Gastrocnemius medialis (tissue), 4 donors: ENCODE results near the gene MAP7. TPM values are rescaled to one million over a fixed set of nuclear protein-coding genes. Genes with fewer than 3 reads are reported as not detected.
"Not testable (repeated sequence)": the region's sequence is repeated elsewhere in the genome, so short reads cannot be mapped to it uniquely, and the experiment has no call there.

Experiments used
- ATAC-seq, 2 donors: fragments of 150-250 bp; one replicate each; pipeline ENCODE4 v1.9.1; 2016
- DNase-seq, 2 donors: peaks; one replicate each; pipeline ENCODE4 v3.0.0-alpha.2; 2019
- H3K27ac ChIP-seq, 4 donors: fragments of 200-600 bp; sonication (generic); 1 replicate in 1 of 4; 2 replicates in 3 of 4; pipeline ENCODE4 v1.5.1; 2016 to 2018; ENCODE audit warnings: mild to moderate bottlenecking in 2 of 4, moderate library complexity in 1 of 4
- H3K27me3 ChIP-seq, 3 donors: fragments of 200-600 bp; sonication (generic) in 2 of 3; 1 replicate in 1 of 3; 2 replicates in 2 of 3; pipeline versions ENCODE4 v1.5.1 to v1.6.0; 2016 to 2019; ENCODE audit warnings: mild to moderate bottlenecking in 1 of 3, moderate library complexity in 1 of 3
- H3K36me3 ChIP-seq, 2 donors: fragments of 200-600 bp; sonication (generic) in 1 of 2; one replicate each; pipeline ENCODE4 v1.5.1; 2017 to 2018
- H3K4me1 ChIP-seq, 2 donors: fragments of 200-600 bp; sonication (generic) in 1 of 2; one replicate each; pipeline ENCODE4 v1.5.1; 2016 to 2017; ENCODE audit warnings: mild to moderate bottlenecking in 2 of 2
- H3K4me3 ChIP-seq, 4 donors: fragments of 200-600 bp; sonication (generic) in 3 of 4; 1 replicate in 1 of 4; 2 replicates in 3 of 4; pipeline ENCODE4 v1.5.1; 2016 to 2019; ENCODE audit warnings: mild to moderate bottlenecking in 2 of 4
- H3K9me3 ChIP-seq, 3 donors: fragments of 200-600 bp; sonication (generic) in 2 of 3; 1 replicate in 1 of 3; 2 replicates in 2 of 3; pipeline ENCODE4 v1.5.1; 2016 to 2019
- POLR2A ChIP-seq, 2 donors: fragments of 450-650 bp; IDR thresholded peaks; one replicate each; pipeline ENCODE4 v1.6.1; 2017; ENCODE audit warnings: antibody characterized with exemption in 2 of 2, mild to moderate bottlenecking in 2 of 2, moderate library complexity in 2 of 2
- in situ Hi-C, 4 donors: fragments of 200-750 bp; cut with MboI; loops; one replicate each; pipeline versions ENCODE4 v1.15.0 to v1.8.0; 2017; ENCODE audit warnings: low sequenced_read_pairs in 4 of 4
- intact Hi-C: fragments of 100-400 bp; cut with DNase I; formaldehyde crosslinking; loops from one replicate; pipeline ENCODE4 v1.15.1; 2023; ENCODE audit warnings: low total_unique reads
- total RNA-seq, 4 donors: library from RNA; depleted of rRNA; stranded (reverse); fragments of >200 nt; gene quantifications; one replicate each; pipeline versions ENCODE4 v1.1.0 to v1.2.3, GENCODE V29; 2016
- TF ChIP-seq, protein P1 (sequence below), 5 experiments: fragments of 450-650 bp in 3 of 5; fragments of 200-600 bp in 2 of 5; sonication (generic) in 2 of 5; IDR thresholded peaks in 4 of 5; conservative IDR thresholded peaks in 1 of 5; 1 replicate in 4 of 5; 2 replicates in 1 of 5; pipeline ENCODE4 v1.5.1; 2016 to 2019; ENCODE audit warnings: antibody characterized with exemption in 5 of 5, mild to moderate bottlenecking in 3 of 5, moderate library complexity in 3 of 5

MAP7 gene
- total RNA-seq, 4 donors from 2014 or later: 0.22 to 0.56 (median 0.39) TPM

- intact Hi-C loops: no loop called here
- no peak for ATAC-seq
- H3K36me3 ChIP-seq: no peaks in the 10 kb centered on the region
- in situ Hi-C loops: no loop called here
- no peak overlapping the region for H3K27ac ChIP-seq
- no peak overlapping the region for H3K4me3 ChIP-seq
- H3K4me1 ChIP-seq: no peaks in the 10 kb centered on the region
- no peak for TF ChIP-seq POLR2A (IDR thresholded peaks at IDR 0.05)
- TF ChIP-seq, protein P1, sequence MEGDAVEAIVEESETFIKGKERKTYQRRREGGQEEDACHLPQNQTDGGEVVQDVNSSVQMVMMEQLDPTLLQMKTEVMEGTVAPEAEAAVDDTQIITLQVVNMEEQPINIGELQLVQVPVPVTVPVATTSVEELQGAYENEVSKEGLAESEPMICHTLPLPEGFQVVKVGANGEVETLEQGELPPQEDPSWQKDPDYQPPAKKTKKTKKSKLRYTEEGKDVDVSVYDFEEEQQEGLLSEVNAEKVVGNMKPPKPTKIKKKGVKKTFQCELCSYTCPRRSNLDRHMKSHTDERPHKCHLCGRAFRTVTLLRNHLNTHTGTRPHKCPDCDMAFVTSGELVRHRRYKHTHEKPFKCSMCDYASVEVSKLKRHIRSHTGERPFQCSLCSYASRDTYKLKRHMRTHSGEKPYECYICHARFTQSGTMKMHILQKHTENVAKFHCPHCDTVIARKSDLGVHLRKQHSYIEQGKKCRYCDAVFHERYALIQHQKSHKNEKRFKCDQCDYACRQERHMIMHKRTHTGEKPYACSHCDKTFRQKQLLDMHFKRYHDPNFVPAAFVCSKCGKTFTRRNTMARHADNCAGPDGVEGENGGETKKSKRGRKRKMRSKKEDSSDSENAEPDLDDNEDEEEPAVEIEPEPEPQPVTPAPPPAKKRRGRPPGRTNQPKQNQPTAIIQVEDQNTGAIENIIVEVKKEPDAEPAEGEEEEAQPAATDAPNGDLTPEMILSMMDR (IDR thresholded peaks at IDR 0.05 in 4 of 5, conservative IDR thresholded peaks at IDR 0.05 in 1 of 5): no peak
- no peak for DNase-seq
- no peaks in the 10 kb centered on the region for H3K27me3 ChIP-seq
- H3K9me3 ChIP-seq: no peaks in the 10 kb centered on the region
Observed at GRCh38 chr6:136494059-136494458, 56.2 kb downstream of the MAP7 start.

DNA sequence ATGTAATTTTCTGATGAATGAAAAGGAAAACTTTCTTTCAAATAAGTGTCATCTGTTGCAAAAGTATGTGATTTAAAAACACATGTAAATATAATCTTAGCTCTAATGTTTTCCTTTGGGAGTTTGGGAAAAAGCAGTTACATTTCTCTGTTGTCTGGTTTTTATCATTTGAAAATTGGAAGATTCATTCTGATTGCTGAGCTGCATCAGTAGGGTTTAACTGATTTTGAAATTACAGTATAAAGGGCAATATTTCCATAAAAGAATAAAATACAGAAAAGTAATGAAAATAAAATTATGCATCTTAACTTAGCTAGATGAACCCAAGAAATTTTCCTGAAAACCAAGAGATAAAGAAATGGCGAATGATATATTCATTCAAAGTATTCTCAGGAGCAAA, 57.8 kb downstream of the MAP7 start:
- no peak for DNase-seq
- Histone ChIP-seq H3K27ac (no peak overlapping the region), H3K27me3 (no peaks in the 10 kb centered on the region), H3K4me3 (no peak overlapping the region), H3K4me1 (no peaks in the 10 kb centered on the region), H3K36me3 (no peaks in the 10 kb centered on the region), H3K9me3 (no peaks in the 10 kb centered on the region)
- intact Hi-C loops (no loop called here), in situ Hi-C loops (no loop called here)
- ATAC-seq: no peak
- TF ChIP-seq, protein P1 (IDR thresholded peaks at IDR 0.05 in 4 of 5, conservative IDR thresholded peaks at IDR 0.05 in 1 of 5): no peak
- TF ChIP-seq POLR2A (IDR thresholded peaks at IDR 0.05): no peak

GRCh38 chr6:136491754-136492153, 58.5 kb downstream of the MAP7 start:
- Histone ChIP-seq H3K4me1 (no peaks in the 10 kb centered on the region), H3K9me3 (no peaks in the 10 kb centered on the region), H3K4me3 (no peak overlapping the region), H3K27ac (no peak overlapping the region), H3K36me3 (no peaks in the 10 kb centered on the region), H3K27me3 (no peaks in the 10 kb centered on the region)
- TF ChIP-seq POLR2A (IDR thresholded peaks at IDR 0.05): no peak
- TF ChIP-seq, protein P1 (IDR thresholded peaks at IDR 0.05 in 4 of 5, conservative IDR thresholded peaks at IDR 0.05 in 1 of 5): no peak
- ATAC-seq (no peak), DNase-seq (no peak)
- intact Hi-C loops: no loop called here
- in situ Hi-C loops: no loop called here

- no peaks in the 10 kb centered on the region for H3K27me3 ChIP-seq
- H3K9me3 ChIP-seq: no peaks in the 10 kb centered on the region
- H3K36me3 ChIP-seq: no peaks in the 10 kb centered on the region
- no peaks in the 10 kb centered on the region for H3K4me1 ChIP-seq
- ATAC-seq (no peak), DNase-seq (no peak)
- H3K27ac ChIP-seq: no peak overlapping the region
- H3K4me3 ChIP-seq: no peak overlapping the region
- intact Hi-C loops: no loop called here
- in situ Hi-C loops: no loop called here
- TF ChIP-seq, protein P1 (IDR thresholded peaks at IDR 0.05 in 4 of 5, conservative IDR thresholded peaks at IDR 0.05 in 1 of 5): no peak
- no peak for TF ChIP-seq POLR2A (IDR thresholded peaks at IDR 0.05)
Observed at GRCh38 chr6:136491251-136491650, 59.0 kb downstream of the MAP7 start.

GRCh38 chr6:136489689-136490033, 60.6 kb downstream of the MAP7 start:
- ATAC-seq, H3K27me3 ChIP-seq, H3K4me1 ChIP-seq, intact Hi-C loops, H3K36me3 ChIP-seq, H3K9me3 ChIP-seq, DNase-seq, H3K4me3 ChIP-seq, H3K27ac ChIP-seq, in situ Hi-C loops: not testable (repeated sequence)
